NCI-H345 (cell line): Measurements from ENCODE around the gene GGACT.
"Not testable (repeated sequence)": the region's sequence is repeated elsewhere in the genome, so short reads cannot be mapped to it uniquely, and the experiment has no call there.

ENCODE experiments used
- DNase-seq: peaks from one replicate; lab custom pipeline; 2025; lab: John Stamatoyannopoulos, UW

GGACT gene

DNA sequence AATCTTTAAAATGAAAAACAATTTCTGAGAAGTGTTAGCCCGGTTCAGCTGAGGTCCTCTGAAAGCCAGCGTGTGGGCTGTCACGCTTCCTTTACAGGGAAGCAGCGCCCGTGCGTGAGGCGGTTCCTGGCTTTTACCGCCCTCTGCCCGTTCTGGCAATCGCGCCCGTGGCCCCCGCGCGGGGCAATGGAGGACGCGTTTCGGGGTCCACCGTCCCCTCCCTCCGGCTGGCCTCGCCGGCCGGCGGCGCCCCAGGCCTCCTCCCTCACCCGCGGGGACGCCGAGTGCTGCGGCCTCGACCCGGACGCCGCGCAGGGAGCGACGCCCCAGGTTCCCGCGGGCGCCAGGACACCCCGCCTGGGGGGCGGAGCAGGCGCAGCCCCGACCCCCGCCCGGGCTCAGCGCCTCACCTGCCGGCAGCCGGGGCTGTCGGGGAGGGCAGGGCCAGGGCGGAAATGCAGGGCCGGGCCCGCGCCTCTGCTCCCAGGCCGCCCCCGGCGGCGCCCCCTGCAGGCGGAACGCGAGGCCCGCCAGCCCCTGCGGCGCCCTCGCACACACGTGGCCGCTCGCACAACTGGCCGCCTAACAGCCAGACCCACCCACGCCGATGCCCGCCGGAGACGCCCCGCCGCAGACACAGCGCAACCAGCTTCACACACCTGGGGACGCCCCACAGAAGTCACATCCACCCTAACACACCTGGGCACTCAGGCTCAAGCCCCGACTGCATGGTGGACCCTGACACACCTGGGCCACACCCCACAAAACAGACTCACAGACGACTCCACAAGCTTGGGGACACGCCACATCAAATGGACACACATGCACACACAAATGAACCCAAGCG, at the start of gene GGACT:
Gene GGACT (minus strand): TSS at position 459 of the 847 bp plus-strand sequence. CDS start 56,198 bp downstream, outside the sequence.
- DNase-seq = peak; percentile 87

DNA sequence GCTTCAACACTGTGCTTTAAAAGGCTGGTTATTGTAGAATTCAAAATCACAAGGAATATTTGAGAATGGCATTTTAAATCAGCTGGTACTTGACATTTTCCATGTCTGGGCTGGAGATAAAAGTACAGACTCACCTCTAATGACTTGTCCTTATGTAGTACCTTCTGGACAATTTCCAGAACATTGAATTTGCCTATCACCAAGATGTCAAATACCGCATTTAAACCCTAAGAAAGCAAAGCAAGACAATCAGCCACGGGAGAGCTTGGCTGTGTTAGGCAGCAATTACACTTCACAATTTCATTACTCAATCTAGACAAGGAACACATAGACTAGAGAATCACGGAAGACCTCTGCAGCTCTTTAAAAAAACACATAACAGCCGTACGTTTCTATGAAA, 49.2 kb upstream of the GGACT start:
- DNase-seq = no peak

DNA sequence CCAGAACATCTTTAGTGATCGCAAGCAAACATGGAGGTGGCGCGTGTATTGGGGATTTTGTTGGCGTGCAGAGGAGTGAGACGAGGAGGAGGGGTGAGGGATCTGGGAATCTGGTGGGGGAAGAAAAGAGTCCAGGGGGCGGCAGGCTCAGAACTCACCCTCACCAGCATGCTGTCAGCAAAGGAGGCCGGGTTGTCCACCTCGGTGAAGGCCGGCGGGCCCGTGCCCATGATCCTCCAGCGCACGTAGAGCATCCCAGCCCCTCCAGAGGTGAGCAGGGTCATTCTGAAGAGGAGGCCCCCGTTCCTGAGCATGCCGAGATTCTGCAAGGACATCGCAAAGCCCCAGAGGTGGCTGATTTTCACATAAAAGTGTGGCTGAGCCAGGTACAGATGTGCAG, 48.8 kb upstream of the GGACT start:
- DNase-seq = no peak

DNA sequence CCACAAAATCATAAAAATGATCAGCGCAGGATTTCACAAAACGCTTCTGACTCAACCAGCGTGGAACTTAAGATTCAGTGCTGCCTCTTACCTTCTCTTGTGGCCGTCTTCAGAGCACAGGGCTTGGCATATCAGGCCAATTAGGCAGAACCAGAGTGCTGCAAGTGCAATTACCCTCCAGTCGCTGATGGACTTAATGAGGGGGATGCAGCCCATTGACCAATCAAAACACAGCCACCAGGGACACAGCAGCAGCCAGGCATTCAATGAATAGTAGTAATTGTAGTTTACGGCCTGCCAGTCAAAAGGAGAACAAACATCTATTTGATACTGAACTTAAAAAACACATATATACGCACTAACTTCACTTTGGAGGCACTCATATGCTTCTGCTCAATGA, 47.9 kb upstream of the GGACT start:
- DNase-seq = no peak

DNA sequence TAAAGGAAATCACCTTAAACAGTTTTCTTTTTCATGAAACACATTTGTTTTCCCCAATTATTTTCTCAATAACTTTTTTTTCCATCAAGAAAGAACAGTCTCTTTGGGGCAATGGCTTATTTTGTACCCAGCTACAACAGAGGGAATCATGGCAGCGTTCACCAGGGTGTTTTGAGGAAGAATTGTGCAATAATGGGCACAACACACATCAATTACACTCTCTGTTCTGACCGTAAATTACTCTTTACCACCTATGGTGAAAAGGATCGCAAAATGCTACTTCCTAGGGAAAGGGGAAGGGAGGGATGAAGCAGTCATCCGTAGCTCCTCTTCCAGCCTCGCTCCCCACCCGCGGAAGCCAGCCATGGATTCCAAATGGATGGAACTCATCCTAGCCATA, 47.4 kb upstream of the GGACT start:
- no peak for DNase-seq

DNA sequence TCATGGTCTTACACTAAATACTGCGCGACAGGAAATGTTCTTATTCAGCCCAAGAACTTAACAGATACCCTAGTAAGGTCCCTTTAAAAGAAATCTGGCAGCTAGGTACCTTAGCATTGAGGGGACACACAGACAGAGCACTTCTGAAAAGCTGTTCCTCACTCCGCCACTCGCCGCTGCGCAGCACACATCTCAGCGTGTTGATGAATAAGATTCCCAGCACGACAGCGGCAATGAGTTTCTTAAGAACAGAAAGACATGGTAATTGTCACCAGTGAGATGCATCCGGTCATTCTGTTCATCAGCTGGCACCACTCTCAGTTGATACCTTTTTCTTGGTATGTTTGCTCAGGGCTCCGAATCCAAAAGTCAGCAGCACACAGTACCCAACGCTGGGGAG, 46.1 kb upstream of the GGACT start:
- DNase-seq = no peak

DNA sequence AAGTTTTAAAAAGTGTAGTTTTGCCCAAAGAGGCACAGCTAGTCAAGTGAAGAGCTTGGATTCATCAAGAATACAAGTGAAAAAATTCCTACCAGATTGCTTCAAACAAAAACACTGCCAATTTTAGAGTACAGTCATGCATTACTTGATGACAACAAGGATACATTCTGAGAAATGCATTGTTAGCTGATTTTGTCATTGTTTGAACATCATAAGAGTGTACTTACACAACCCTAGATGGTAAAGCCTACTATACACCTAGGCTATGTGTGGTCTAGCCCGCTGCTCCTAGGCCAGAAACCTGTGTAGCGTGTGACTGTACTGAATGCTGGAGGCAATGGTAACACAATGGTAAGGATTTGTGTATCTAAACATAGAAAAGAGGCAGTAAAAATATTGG, 44.9 kb upstream of the GGACT start:
- DNase-seq = no peak

DNA sequence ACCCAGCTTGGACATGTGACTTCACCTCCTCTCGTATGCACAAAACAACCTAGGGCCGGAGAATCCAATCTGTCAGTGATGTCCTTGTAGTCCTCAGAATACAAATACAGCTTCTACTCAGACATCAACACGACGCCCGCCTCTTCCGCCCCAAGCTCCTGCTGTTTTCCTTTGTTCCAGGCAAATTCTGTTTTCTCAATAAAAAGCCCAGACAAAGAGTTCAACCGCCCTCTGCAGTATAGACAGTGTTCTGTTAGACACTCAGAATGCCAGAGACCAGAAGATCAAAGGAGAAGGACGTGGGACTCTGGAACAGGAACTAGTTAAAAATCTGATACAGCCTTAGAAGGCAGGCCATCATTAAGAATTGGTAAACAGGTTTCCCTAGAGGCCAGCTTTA, 42.0 kb upstream of the GGACT start:
- peak; percentile 81 for DNase-seq

DNA sequence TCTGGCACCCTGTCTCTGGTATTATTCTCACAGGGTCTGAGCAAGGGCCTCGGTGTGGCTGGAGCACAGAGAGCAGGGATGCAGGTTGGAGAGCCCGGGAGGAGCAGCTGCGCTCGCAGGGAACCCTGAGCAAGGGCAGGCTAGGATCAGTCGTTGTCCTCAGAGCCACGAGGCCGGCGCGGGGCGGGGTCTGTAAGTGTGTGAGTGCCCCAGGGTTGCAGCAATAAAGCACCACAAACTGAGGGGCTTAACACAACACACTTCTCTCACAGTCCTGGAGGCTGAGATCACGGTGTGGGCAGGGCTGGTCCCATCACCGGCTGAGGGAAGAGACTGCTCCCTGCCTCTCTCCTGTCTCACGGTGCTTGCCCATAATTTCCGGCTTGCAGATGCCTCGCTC, 38.5 kb upstream of the GGACT start:
- DNase-seq = no peak

DNA sequence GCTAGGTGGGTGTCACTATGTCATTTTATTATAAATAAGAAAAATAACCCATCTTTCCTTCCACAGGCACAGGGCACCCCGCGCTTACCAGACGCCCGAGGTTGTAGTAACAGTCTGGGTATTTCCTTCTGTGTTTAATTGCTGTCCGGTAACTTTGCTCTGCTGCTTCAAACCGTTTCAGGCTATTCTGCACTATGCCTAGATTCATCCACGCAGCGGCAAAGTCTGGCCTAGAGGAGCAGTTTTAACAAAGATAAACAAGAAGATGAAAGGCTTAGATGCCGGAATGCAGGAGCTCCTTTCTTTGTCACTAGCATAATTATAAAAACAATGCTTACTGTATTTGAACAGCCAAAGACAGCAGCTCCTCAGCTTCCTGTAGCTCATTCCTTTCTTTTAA, 36.9 kb upstream of the GGACT start:
- no peak for DNase-seq

DNA sequence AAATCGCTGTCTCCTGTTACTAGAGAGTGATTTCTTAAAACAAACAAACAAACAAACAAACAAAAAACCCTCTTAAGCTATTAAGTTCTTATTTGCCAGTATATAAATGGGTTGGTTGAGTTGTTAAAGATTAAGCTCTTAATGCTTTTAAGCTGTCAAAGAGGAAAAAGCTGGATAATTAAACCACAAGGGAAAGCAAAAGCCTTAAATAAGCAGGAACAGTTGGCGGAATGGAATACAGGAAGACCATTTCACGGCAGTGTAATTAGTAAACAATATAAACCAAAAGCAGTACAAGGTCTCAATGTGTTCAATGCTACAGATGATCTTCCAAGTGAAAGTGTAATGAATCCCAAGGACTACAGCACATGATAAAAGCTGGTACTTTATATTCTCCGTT, 32.2 kb upstream of the GGACT start:
- no peak for DNase-seq

DNA sequence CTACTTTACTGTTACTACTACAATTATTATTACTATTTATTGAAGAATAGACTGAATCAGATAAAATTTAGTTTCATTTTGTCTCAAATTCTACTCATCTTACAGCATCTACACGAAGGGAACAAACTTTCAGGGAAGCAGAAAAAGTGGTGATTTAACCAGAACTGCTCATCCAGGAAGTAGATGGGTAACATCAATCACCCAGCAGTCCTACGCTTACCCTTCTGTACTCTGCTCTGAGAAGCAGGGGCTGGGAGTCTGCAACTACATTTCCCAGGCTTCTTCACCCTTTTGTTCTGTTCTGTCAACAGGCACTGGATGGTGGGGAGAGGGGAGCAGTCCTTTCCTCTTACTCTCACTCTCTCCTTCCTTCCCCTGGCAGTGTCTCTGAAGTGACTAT, 31.4 kb upstream of the GGACT start:
- DNase-seq = no peak

DNA sequence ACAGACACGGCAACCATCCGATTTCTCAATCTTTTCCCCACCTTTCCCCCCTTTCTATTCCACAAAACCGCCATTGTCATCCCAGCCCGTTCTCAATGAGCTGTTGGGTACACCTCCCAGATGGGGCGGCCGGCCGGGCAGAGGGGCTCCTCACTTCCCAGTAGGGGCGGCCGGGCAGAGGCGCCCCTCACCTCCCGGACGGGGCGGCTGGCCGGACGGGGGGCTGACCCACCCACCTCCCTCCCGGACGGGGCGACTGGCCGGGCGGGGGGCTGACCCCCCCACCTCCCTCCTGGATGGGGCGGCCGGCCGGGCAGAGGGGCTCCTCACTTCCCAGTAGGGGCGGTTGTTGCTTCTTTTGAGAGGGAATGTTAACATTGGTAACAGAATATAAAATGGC, 30.3 kb upstream of the GGACT start:
- DNase-seq = not testable (repeated sequence)

DNA sequence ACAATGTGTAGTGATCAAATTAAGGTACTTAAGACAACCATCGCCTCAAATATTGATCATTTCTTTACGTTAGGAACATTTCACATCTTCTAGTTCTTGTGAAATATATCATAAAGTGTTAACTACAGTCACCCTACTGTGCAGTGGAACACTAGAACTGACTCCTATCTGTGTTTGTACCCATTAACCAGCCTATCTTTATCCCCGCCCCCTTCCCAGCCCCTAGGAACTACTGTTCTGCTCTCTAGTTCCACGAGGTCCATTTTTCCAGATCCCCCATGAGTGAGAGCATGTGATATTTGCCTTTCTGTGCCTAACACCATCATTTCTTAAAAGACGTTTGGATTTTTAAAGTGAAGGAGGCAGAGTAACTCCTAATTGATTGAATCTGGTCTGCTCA, 24.4 kb upstream of the GGACT start:
- DNase-seq = no peak

DNA sequence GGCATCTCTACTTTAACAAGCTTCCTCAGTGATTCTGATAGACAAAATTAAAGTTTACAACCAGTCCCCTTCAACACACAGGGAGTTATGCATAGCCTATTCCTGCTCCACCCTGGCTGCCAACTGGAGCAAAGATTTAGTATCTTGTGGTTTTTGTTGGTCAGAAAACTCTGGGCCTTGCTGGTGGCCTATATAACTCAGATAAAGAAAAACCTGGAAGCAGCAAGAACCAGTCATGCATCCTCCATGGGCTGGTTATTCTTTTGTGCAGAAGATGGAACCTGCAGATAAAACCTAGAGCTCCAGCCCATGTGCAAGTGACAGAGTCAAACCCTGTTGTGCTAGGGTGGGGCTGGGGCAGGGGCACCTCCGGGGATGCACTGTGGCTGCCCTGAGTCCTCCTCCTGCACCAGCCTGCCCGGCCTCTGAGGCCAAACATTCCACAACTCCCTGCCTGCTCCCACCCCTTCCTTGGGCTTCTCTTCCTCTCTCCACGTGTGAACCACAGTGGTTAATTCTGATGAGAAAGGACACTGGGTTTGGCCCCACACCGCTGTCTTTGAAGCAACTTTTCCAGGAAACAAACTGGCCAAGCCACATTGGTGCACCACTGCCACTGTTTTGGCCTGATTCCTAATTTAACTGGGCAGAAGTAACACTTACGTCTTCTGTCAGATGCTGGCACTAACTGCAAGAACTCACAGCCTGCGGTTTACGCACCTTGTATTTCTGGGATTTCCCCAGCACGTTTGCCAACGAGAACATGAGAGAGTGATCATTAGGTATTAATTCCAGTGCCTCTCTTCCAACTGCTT, 23.3 kb upstream of the GGACT start:
- no peak for DNase-seq

DNA sequence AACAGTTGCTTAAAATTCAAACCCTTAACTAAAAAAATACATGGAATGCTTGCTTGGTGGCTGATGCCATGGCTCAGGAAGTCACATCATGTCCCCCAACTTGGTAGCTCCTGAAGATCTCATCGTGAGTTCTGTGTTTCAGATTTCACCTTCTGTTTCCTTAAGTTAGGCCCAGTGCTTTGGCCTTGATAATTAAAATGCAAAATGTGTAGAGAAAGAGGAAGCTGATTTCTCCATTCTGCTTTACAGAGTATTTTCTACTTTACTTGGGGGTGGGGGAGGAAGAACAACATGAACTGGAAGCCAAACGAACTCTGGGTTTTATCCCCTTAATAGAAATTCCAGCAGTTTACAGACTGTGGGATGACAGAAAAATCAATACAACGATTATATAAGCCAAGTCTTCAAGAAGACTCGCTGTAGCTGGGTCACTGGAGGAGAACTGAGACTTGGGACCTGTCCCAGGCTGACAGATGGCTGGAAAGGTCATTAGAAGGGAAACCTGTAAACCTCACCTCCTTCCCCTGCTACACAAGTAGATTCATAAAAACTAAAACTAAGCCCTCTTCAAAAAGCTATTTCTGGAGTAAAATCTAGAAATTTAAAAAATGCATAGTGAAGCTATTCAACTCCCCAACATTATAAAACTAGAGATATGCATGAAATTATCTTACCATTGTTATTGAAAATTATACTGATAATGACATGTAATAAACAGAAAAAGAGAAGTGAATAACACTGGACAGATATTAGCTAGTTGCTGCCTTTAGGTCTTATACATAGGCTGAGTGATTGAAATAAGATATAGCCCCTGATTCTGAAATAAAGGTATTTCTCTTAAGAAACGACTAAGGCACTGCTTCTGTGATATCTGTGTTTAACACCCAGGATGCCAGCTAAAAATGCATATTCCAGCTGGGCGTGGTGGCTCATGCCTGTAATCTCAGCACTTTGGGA, 22.1 kb upstream of the GGACT start:
- no peak for DNase-seq

DNA sequence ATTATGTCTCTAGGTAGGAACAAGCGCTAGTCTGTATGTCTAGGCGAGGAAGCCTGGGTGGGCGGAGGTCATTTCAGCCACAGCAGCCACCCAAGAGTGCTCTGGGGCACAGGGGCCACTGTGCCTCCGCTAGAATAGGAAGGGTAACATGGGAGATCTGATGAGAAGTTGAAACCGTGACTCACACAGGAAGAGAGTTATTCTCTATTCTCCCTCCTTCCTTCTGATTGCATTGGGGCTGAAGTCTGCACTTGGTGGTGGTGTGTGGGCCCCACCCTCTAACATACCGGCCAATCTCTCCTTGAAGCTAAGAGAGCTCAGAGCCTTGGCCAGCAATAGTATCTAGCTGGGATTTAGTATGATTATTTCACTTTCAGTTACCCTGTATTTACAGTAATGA, 20.3 kb upstream of the GGACT start:
- DNase-seq = no peak

DNA sequence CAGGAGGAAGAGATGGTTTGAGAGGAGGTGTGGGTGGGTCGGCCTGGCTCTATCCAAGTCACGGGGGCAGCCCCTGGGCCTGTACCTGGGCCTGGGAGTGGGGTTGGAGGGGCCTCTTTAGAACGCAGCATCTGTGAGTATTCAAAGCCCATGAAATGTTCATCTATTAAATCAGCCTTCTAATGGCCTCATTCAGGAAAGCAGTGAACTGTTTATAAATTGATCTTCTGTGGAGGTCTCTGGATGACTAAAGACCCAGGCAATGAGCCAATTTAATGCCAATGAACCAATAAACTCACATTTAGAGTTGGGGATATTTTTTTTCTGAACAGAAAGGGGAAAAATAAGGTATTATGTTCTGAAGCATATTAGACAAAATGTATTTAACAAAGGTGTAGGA, 19.9 kb upstream of the GGACT start:
- no peak for DNase-seq

DNA sequence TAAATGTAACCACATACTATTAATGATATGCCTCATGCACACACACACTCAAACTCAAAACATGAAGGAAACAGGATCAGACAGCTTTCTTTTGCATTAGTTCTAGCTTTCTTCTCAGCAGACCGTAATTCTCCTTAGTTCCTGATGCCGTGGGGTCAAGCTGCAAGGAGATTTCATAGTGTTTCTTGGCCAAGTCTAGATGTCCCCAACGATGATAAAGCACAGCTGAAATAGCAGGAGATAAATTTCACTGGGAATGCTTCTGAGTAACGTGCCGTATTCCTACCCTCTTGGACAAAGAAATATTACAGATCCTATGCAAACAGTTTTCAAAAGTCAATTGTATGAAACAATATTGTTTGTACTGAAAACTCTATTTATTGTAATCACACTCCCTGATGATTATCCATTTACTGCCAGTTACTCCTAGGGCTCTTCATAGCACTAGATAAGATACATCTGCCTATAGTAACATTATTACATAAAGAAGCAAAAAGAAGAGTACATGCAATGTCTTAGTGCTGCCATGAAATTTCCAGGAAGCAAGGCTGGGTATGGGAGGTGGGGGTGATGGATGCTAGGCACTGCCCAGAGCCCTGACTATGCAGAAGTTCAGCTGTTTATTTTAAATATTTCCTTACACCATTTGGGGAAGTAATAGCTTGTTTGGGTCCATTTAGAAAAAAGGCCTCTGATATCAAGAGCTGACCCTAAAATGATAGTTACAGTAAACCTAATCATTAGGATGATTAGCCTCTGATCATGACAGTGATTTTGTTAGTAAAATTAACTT, 16.5 kb upstream of the GGACT start:
- no peak for DNase-seq

DNA sequence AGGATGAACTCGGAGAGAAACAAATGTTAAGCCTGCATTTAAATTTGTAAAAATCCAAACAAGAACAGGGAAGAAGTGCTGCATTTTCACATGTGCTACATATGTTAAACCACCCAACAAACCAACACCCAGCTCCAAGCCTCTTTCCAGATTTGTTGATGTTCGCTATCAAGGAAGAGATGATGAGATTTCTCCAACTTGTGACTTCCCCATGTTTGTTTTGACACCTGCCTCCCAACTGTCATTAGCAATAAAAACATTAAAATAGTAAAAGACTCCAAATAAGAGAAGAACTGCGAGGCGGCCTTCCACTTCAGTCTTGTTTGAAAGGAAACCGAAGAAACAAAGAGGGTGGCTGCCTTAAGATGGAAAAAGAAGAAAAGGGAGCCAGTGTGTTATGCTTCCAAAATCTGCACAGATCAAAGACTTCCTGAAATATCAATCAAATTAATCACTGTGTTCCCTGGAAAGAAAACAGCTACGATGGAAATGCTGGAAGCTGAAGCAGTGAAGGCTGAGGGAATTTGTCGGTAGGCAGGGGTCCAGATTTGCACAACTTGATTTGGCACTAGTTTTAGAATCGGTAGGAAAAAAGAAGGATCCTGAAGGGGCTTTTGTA, 14.0 kb upstream of the GGACT start:
- no peak for DNase-seq

DNA sequence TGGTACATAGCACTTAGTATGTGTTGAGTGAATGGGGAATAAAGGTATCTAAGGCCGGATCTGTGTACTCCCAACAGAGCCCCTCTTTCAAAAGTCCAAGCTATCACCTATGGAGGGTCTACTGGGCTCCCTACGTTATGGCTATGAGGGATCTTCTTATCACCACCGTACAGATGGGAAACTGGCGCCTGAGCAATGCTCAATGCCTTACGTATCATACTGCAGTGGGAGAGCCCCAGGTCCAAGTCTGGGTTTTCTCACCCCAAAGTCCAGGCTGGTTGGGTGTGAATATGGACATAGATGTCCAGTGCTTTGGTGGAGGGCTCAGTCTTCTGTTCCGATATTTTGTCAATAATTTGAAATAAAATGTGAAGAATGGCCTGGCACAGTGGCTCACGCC, 13.1 kb upstream of the GGACT start:
- no peak for DNase-seq
